OCI-LY7 (cell line): Measurements from ENCODE around the gene CNIH1. TPM values are rescaled to one million over a fixed set of nuclear protein-coding genes. Genes with fewer than 3 reads are reported as not detected.

Source experiments
- BruUV-seq: library from RNA; stranded (reverse); fragments of 400-500 nt; replicated peaks from 2 replicates; lab custom pipeline; 2021; lab: Mats Ljungman, UMichigan
- CTCF ChIA-PET: fragments of 300-600 bp; sonication (Branson Sonifier 250); formaldehyde crosslinking; loops from one replicate; lab custom pipeline; 2022; ENCODE audit warnings: antibody characterized with exemption; ENCODE audit not compliant: unreplicated experiment; lab: Charles Lee
- POLR2A ChIA-PET: fragments of 300-600 bp; sonication (Branson Sonifier 250); formaldehyde crosslinking; loops from one replicate; lab custom pipeline; 2022; ENCODE audit warnings: antibody characterized with exemption; lab: Charles Lee
- DNase-seq: peaks from one replicate; pipeline ENCODE4 v3.0.0-alpha.2; 2015; ENCODE audit warnings: low spot score
- H2AFZ ChIP-seq: fragments of 200-600 bp; sonication (generic), shearing (Covaris generic); 2 replicates; pipeline ENCODE4 v1.6.1; 2014; ENCODE audit warnings: mild to moderate bottlenecking, antibody characterized with exemption, low read length, moderate library complexity
- H3K27ac ChIP-seq: fragments of 200-600 bp; sonication (generic); 2 replicates; pipeline ENCODE4 v1.5.1; 2014; ENCODE audit warnings: mixed run types, low read depth, mild to moderate bottlenecking, moderate library complexity, low read length, inconsistent platforms; ENCODE audit not compliant: poor library complexity, severe bottlenecking
- H3K36me3 ChIP-seq: fragments of 200-600 bp; sonication (generic); 2 replicates; pipeline ENCODE4 v1.6.1; 2014; ENCODE audit warnings: mild to moderate bottlenecking, antibody characterized with exemption, low read length, moderate library complexity, mixed read lengths; ENCODE audit not compliant: insufficient read depth
- H3K4me1 ChIP-seq: fragments of 200-600 bp; sonication (generic); 2 replicates; pipeline ENCODE4 v1.5.1; 2014; ENCODE audit warnings: mild to moderate bottlenecking, low read length; ENCODE audit not compliant: insufficient read depth, poor library complexity, severe bottlenecking
- H3K4me2 ChIP-seq: fragments of 200-600 bp; sonication (generic); 2 replicates; pipeline ENCODE4 v1.6.1; 2014; ENCODE audit warnings: mild to moderate bottlenecking, low read length
- H3K4me3 ChIP-seq: fragments of 200-600 bp; sonication (generic); 2 replicates; pipeline ENCODE4 v1.5.1; 2014; ENCODE audit warnings: mild to moderate bottlenecking, low read depth, low read length; ENCODE audit not compliant: poor library complexity, severe bottlenecking
- H3K79me2 ChIP-seq: fragments of 200-600 bp; sonication (generic); 2 replicates; pipeline ENCODE4 v1.6.1; 2016; ENCODE audit warnings: low read depth, mild to moderate bottlenecking, low read length, moderate library complexity, mixed read lengths; ENCODE audit not compliant: insufficient read depth
- H3K9me2 ChIP-seq: fragments of 200-600 bp; sonication (generic); 2 replicates; pipeline ENCODE4 v1.6.1; 2016; ENCODE audit warnings: mild to moderate bottlenecking, low read length, mixed read lengths; ENCODE audit not compliant: insufficient read depth
- H3K9me3 ChIP-seq: fragments of 200-600 bp; sonication (generic); 2 replicates; pipeline ENCODE4 v1.6.1; 2014; ENCODE audit warnings: mild to moderate bottlenecking, mixed run types, low read length, mixed read lengths
- H4K20me1 ChIP-seq: fragments of 200-600 bp; sonication (generic); 2 replicates; pipeline ENCODE4 v1.6.1; 2014; ENCODE audit warnings: mild to moderate bottlenecking, antibody characterized with exemption, low read length, moderate library complexity, mixed read lengths; ENCODE audit not compliant: insufficient read depth
- CTCF ChIP-seq: fragments of 200-600 bp; sonication (generic); conservative IDR thresholded peaks from 2 replicates; pipeline ENCODE4 v1.5.1; 2014; ENCODE audit warnings: mild to moderate bottlenecking, antibody characterized with exemption, low read length, moderate library complexity, mixed read lengths
- EZH2phosphoT487 ChIP-seq: fragments of 200-600 bp; sonication (generic); IDR thresholded peaks from 2 replicates; pipeline ENCODE4 v1.6.1; 2018; ENCODE audit warnings: low read depth, borderline replicate concordance, mild to moderate bottlenecking, mixed run types, antibody characterized with exemption, low read length, moderate library complexity, mixed read lengths
- intact Hi-C: fragments of 100-400 bp; cut with micrococcal nuclease; formaldehyde crosslinking; loops from one replicate; pipeline ENCODE4 v1.10.0; 2022; ENCODE audit not compliant: unreplicated experiment
- total RNA-seq, 2 experiments: library from RNA; depleted of rRNA in 1 of 2; stranded (reverse); fragments of >200 nt in 1 of 2; shearing (Covaris generic) in 1 of 2; gene quantifications; 2 replicates each; pipeline ENCODE4 v1.2.3, GENCODE V29; 2014 to 2022

Gene CNIH1
- total RNA-seq, 2 experiments from 2014 or later = 29.7 to 96.6 TPM

GRCh38 chr14:54470701-54471100 is 29.5 kb upstream of the CNIH1 start:
- Histone ChIP-seq H3K4me2 (no peak overlapping the region), H3K9me3 (no peaks in the 10 kb centered on the region), H4K20me1 (no peaks in the 10 kb centered on the region), H2AFZ (no peak overlapping the region), H3K79me2 (no peaks in the 10 kb centered on the region), H3K4me1 (no peaks in the 10 kb centered on the region), H3K36me3 (peaks cover 17% of the 10 kb centered on the region; the same call in 1 of the 2 replicates), H3K27ac (no peak overlapping the region), H3K9me2 (no peaks in the 10 kb centered on the region), H3K4me3 (no peak overlapping the region)
- POLR2A ChIA-PET = no interaction called here
- TF ChIP-seq EZH2phosphoT487 (no peak), CTCF (no peak)
- CTCF ChIA-PET = no interaction called here
- intact Hi-C loops = no loop called here
- no peak for DNase-seq
- no TSS peak for BruUV-seq

- Histone ChIP-seq H3K4me3 (no peak overlapping the region), H4K20me1 (no peaks in the 10 kb centered on the region), H3K27ac (no peak overlapping the region), H3K36me3 (no peaks in the 10 kb centered on the region), H3K4me1 (no peaks in the 10 kb centered on the region), H3K79me2 (no peaks in the 10 kb centered on the region), H2AFZ (no peak overlapping the region), H3K9me3 (no peaks in the 10 kb centered on the region), H3K4me2 (no peak overlapping the region), H3K9me2 (no peaks in the 10 kb centered on the region)
- intact Hi-C loops = no loop called here
- ChIA-PET POLR2A (interaction anchor here (0.6 kb wide), 1 partner anchor 20 kb away, joined by 3 read pairs; no protein-coding TSS in a partner anchor), CTCF (no interaction called here)
- BruUV-seq = no TSS peak
- TF ChIP-seq EZH2phosphoT487 (no peak), CTCF (no peak)
- DNase-seq = no peak
Observed at GRCh38 chr14:54467280-54467679, 26.1 kb upstream of the CNIH1 start.

- Histone ChIP-seq H3K4me3 (no peak overlapping the region), H3K9me3 (no peaks in the 10 kb centered on the region), H3K36me3 (no peaks in the 10 kb centered on the region), H4K20me1 (no peaks in the 10 kb centered on the region), H3K79me2 (no peaks in the 10 kb centered on the region), H3K4me1 (no peaks in the 10 kb centered on the region), H3K4me2 (no peak overlapping the region), H3K9me2 (no peaks in the 10 kb centered on the region), H3K27ac (no peak overlapping the region), H2AFZ (no peak overlapping the region)
- no peak for DNase-seq
- intact Hi-C loops = no loop called here
- TF ChIP-seq CTCF (no peak), EZH2phosphoT487 (no peak)
- no TSS peak for BruUV-seq
- POLR2A ChIA-PET = no interaction called here
- CTCF ChIA-PET = no interaction called here
Observed at GRCh38 chr14:54465654-54466053, 24.5 kb upstream of the CNIH1 start.
